Esophagus squamous epithelium (tissue), 4 donors: Measurements from ENCODE around the gene PANX1.

Source experiments
- CTCF ChIP-seq, 6 experiments: fragments of 450-650 bp in 4 of 6; fragments of 200-600 bp in 2 of 6; sonication (generic) in 2 of 6; IDR thresholded peaks; one replicate each; pipeline ENCODE4 v1.5.1; 2016 to 2019; ENCODE audit warnings: antibody characterized with exemption in 6 of 6, mild to moderate bottlenecking in 4 of 6, moderate library complexity in 4 of 6
- POLR2A ChIP-seq, 4 donors: fragments of 450-650 bp; IDR thresholded peaks; one replicate each; pipeline ENCODE4 v1.6.1; 2017; ENCODE audit warnings: antibody characterized with exemption in 4 of 4, mild to moderate bottlenecking in 4 of 4, moderate library complexity in 3 of 4

DNA sequence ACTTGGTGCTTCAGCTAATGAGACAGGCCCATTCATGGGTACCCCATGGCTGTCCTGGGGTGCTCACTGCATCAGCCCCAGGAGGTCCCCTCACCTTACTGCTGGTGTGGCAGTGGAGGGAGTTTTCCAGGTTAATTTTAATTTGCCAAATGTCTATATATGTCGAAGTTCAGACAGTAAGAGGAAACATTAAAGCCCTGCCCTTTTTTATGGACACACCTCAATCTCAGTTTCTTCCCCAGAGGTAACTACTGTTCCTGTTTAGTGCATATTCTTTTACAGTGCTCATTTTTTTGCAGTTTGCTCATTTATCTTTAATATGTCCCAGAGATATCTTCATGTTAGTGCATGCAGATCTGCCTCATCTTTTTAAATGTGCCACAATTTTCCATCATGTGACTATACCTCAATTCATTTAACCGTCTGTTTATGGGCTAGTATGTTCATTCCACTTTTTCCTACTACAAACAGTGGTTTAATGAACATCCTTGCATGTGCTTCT is 11.6 kb downstream of the PANX1 start:
- TF ChIP-seq CTCF (IDR thresholded peaks at IDR 0.05) (no peak), POLR2A (IDR thresholded peaks at IDR 0.05) (no peak)
